HEK293 (cell line): ENCODE measurements around the gene LMBRD2.
A peak's percentile ranks its signal among the peaks of the same experiment; 100 is the strongest.

Experiments
- CTCF ChIA-PET: fragments of 350-600 bp; formaldehyde crosslinking; extraction: SDS; loops from one replicate; lab custom pipeline; 2021; ENCODE audit warnings: antibody characterized with exemption; lab: Yijun Ruan, JAX
- POLR2A ChIA-PET: fragments of 300-600 bp; formaldehyde crosslinking; extraction: SDS; loops from one replicate; lab custom pipeline; 2020; ENCODE audit warnings: antibody characterized with exemption, inconsistent platforms; lab: Yijun Ruan, JAX
- H3K27ac ChIP-seq: fragments of 200-500 bp; sonication (Bioruptor generic); 2 replicates; pipeline ENCODE4 v1.5.1; 2014; ENCODE audit warnings: low read depth, low read length, control low read depth, inconsistent platforms; ENCODE audit errors: extremely low read depth
- H3K36me3 ChIP-seq, 2 experiments: fragments of 200-500 bp in 1 of 2; sonication (Bioruptor generic) in 1 of 2; 1 replicate in 1 of 2; 2 replicates in 1 of 2; pipeline ENCODE4 v1.5.1; 2014 to 2017; ENCODE audit warnings: inconsistent platforms in 2 of 2, low read length in 2 of 2; ENCODE audit not compliant: control insufficient read depth in 2 of 2, insufficient read depth in 1 of 2
- H3K4me1 ChIP-seq: fragments of 200-500 bp; sonication (Bioruptor generic); 2 replicates; pipeline ENCODE4 v1.5.1; 2014; ENCODE audit warnings: mild to moderate bottlenecking, low read length, inconsistent platforms; ENCODE audit not compliant: control insufficient read depth, insufficient read depth
- H3K4me3 ChIP-seq: 2 replicates; pipeline ENCODE4 v1.5.1; 2011; ENCODE audit warnings: low read depth, mild to moderate bottlenecking, control low read depth, low read length, moderate library complexity
- H3K9me3 ChIP-seq: fragments of 200-500 bp; sonication (Bioruptor generic); 2 replicates; pipeline ENCODE4 v1.5.1; 2014; ENCODE audit warnings: low read depth, low read length, inconsistent platforms; ENCODE audit not compliant: control insufficient read depth, insufficient read depth
- BCL11B ChIP-seq: fragments of 450-650 bp; formaldehyde crosslinking; IDR thresholded peaks from 2 replicates; pipeline ENCODE4 v1.5.1; 2016; ENCODE audit warnings: low read depth, missing biosample characterization, missing genetic modification characterization
- GLI4 ChIP-seq: fragments of 450-650 bp; formaldehyde crosslinking; IDR thresholded peaks from 2 replicates; pipeline ENCODE4 v1.5.1; 2016; ENCODE audit warnings: missing biosample characterization, missing genetic modification characterization
- GLIS2 ChIP-seq: fragments of 450-650 bp; formaldehyde crosslinking; IDR thresholded peaks from 2 replicates; pipeline ENCODE4 v1.5.1; 2016; ENCODE audit warnings: missing biosample characterization, missing genetic modification characterization
- MYNN ChIP-seq: fragments of 450-650 bp; formaldehyde crosslinking; IDR thresholded peaks from 2 replicates; pipeline ENCODE4 v1.5.1; 2016; ENCODE audit warnings: missing biosample characterization, missing genetic modification characterization, borderline replicate concordance
- MZF1 ChIP-seq: fragments of 450-650 bp; formaldehyde crosslinking; IDR thresholded peaks from 2 replicates; pipeline ENCODE4 v1.5.1; 2017; ENCODE audit warnings: missing biosample characterization, missing genetic modification characterization, borderline replicate concordance
- PRDM1 ChIP-seq: fragments of 450-650 bp; formaldehyde crosslinking; IDR thresholded peaks from 2 replicates; pipeline ENCODE4; 2016; ENCODE audit warnings: missing biosample characterization, missing genetic modification characterization
- ZBTB11 ChIP-seq: fragments of 450-650 bp; formaldehyde crosslinking; conservative IDR thresholded peaks from 2 replicates; pipeline ENCODE4 v1.5.1; 2016; ENCODE audit warnings: low read depth, missing biosample characterization, missing genetic modification characterization
- ZBTB7A ChIP-seq: fragments of 450-650 bp; formaldehyde crosslinking; IDR thresholded peaks from 2 replicates; pipeline ENCODE4 v1.5.1; 2016; ENCODE audit warnings: low read depth, missing biosample characterization, missing genetic modification characterization
- ZNF2 ChIP-seq: fragments of 450-650 bp; formaldehyde crosslinking; IDR thresholded peaks from 2 replicates; pipeline ENCODE4 v1.5.1; 2016; ENCODE audit warnings: missing biosample characterization, missing genetic modification characterization
- ZNF37A ChIP-seq: fragments of 450-650 bp; IDR thresholded peaks from 2 replicates; pipeline ENCODE4 v1.5.1; 2018; ENCODE audit warnings: missing biosample characterization, missing genetic modification characterization
- ZNF416 ChIP-seq: fragments of 450-650 bp; formaldehyde crosslinking; IDR thresholded peaks from 2 replicates; pipeline ENCODE4 v1.5.1; 2016; ENCODE audit warnings: missing biosample characterization, missing genetic modification characterization
- ZNF426 ChIP-seq: fragments of 450-650 bp; formaldehyde crosslinking; IDR thresholded peaks from 2 replicates; pipeline ENCODE4 v1.5.1; 2017; ENCODE audit warnings: missing biosample characterization, missing genetic modification characterization, mild to moderate bottlenecking, inconsistent platforms, moderate library complexity
- ZNF501 ChIP-seq: fragments of 450-650 bp; formaldehyde crosslinking; IDR thresholded peaks from 2 replicates; pipeline ENCODE4 v1.5.1; 2016; ENCODE audit warnings: missing biosample characterization, missing genetic modification characterization
- ZNF558 ChIP-seq: fragments of 450-650 bp; formaldehyde crosslinking; IDR thresholded peaks from 2 replicates; pipeline ENCODE4 v1.5.1; 2016; ENCODE audit warnings: missing biosample characterization, missing genetic modification characterization
- ZNF560 ChIP-seq: fragments of 450-650 bp; formaldehyde crosslinking; IDR thresholded peaks from 2 replicates; pipeline ENCODE4 v1.5.1; 2017; ENCODE audit warnings: missing biosample characterization, missing genetic modification characterization, borderline replicate concordance
- ZNF600 ChIP-seq: fragments of 450-650 bp; formaldehyde crosslinking; IDR thresholded peaks from 2 replicates; pipeline ENCODE4 v1.5.1; 2016; ENCODE audit warnings: missing biosample characterization, missing genetic modification characterization
- ZNF621 ChIP-seq: fragments of 450-650 bp; formaldehyde crosslinking; IDR thresholded peaks from 2 replicates; pipeline ENCODE4 v1.5.1; 2017; ENCODE audit warnings: missing biosample characterization, missing genetic modification characterization
- TF ChIP-seq, protein P1 (sequence below): fragments of 450-650 bp; formaldehyde crosslinking; IDR thresholded peaks from 2 replicates; pipeline ENCODE4 v1.5.1; 2016; ENCODE audit warnings: missing biosample characterization, missing genetic modification characterization

Gene LMBRD2

GRCh38 chr5:36155291-36155690 lies 3.6 kb upstream of the LMBRD2 start:
- H3K4me3 ChIP-seq: no peak overlapping the region
- ChIA-PET CTCF (no interaction called here), POLR2A (no interaction called here)
- peaks cover 6% of the 10 kb centered on the region for H3K4me1 ChIP-seq
- H3K27ac ChIP-seq: no peak overlapping the region
- no peaks in the 10 kb centered on the region for H3K9me3 ChIP-seq
- H3K36me3 ChIP-seq: peaks cover 13 to 75% of the 10 kb centered on the region in 2 experiments
- no peak for TF ChIP-seq MYNN (tag by site-specific recombination)
- no peak for TF ChIP-seq ZNF621 (tag by site-specific recombination)
- TF ChIP-seq ZNF501 (tag by site-specific recombination): no peak
- no peak for TF ChIP-seq ZBTB7A (tag by site-specific recombination)
- TF ChIP-seq ZNF37A (tag by site-specific recombination): no peak

DNA sequence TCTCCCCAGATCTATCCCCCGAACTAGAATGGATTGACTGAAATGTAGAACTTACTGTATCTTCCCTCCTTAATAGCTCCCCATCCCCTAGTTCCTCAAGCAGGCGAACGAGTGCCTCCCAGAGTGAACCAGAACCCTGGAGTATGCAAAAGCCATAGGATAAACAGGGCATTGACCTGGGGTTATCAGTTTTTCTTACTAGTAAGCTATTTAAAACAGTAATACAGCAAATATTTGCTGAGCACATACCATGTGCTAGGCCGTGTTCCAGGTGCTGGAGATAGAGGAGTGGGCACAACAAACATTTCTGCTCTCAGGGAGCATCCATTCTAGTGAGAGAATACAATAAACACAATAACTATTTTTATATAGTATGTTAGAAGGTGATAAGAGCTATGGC lies 2.0 kb upstream of the LMBRD2 start:
- no peak for TF ChIP-seq BCL11B (tag by site-specific recombination)
- POLR2A ChIA-PET: interaction anchor here (1.1 to 3.7 kb wide), 2 partner anchors 12 to 88 kb away, joined by 5 to 18 read pairs; partner anchors contain the start of gene NADK2
- CTCF ChIA-PET: interaction anchor here (0.7 to 1.0 kb wide), 2 partner anchors 11 to 75 kb away, joined by 3 to 4 read pairs; no protein-coding TSS in a partner anchor
- no peaks in the 10 kb centered on the region for H3K9me3 ChIP-seq
- H3K27ac ChIP-seq: no peak overlapping the region
- H3K36me3 ChIP-seq: peaks cover 9 to 60% of the 10 kb centered on the region in 2 experiments
- H3K4me3 ChIP-seq: no peak overlapping the region
- H3K4me1 ChIP-seq: peaks cover 11% of the 10 kb centered on the region

DNA sequence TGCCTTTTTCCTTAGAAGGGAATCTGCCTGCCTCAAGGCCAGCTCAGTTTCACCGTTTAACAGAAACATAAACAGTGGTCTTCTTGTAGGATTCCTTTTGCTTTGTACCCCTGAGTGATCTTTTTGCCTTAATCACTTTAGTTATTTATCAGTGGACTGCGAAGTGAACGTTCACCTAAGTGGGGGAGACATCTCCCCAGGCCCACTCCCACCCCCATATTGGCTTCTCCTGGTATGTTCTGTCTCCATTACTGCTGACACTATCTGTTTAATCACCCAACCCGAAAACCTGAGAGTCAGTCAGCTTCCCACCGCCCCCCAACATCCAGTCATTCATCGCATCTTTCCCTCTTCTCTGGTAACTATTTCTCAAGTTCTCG lies 1.6 kb upstream of the LMBRD2 start:
- Histone ChIP-seq H3K36me3 (peaks cover 8 to 55% of the 10 kb centered on the region in 2 experiments), H3K4me3 (peak overlapping the region; percentile 15), H3K4me1 (peaks cover 11% of the 10 kb centered on the region)
- TF ChIP-seq, protein P1, sequence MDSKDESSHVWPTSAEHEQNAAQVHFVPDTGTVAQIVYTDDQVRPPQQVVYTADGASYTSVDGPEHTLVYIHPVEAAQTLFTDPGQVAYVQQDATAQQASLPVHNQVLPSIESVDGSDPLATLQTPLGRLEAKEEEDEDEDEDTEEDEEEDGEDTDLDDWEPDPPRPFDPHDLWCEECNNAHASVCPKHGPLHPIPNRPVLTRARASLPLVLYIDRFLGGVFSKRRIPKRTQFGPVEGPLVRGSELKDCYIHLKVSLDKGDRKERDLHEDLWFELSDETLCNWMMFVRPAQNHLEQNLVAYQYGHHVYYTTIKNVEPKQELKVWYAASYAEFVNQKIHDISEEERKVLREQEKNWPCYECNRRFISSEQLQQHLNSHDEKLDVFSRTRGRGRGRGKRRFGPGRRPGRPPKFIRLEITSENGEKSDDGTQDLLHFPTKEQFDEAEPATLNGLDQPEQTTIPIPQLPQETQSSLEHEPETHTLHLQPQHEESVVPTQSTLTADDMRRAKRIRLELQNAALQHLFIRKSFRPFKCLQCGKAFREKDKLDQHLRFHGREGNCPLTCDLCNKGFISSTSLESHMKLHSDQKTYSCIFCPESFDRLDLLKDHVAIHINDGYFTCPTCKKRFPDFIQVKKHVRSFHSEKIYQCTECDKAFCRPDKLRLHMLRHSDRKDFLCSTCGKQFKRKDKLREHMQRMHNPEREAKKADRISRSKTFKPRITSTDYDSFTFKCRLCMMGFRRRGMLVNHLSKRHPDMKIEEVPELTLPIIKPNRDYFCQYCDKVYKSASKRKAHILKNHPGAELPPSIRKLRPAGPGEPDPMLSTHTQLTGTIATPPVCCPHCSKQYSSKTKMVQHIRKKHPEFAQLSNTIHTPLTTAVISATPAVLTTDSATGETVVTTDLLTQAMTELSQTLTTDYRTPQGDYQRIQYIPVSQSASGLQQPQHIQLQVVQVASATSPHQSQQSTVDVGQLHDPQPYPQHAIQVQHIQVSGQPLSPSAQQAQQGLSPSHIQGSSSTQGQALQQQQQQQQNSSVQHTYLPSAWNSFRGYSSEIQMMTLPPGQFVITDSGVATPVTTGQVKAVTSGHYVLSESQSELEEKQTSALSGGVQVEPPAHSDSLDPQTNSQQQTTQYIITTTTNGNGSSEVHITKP (tag by site-specific recombination): peak; percentile 74
- TF ChIP-seq ZNF558 (tag by site-specific recombination): no peak
- TF ChIP-seq, all 188 proteins: peak for 1
- no peak overlapping the region for H3K27ac ChIP-seq
- no peaks in the 10 kb centered on the region for H3K9me3 ChIP-seq
- ChIA-PET POLR2A (interaction anchor here (0.6 to 3.7 kb wide), 7 partner anchors 8 to 537 kb away, joined by 3 to 18 read pairs (median 5); partner anchors contain the start of genes NADK2 and UGT3A2), CTCF (interaction anchor here (1.0 to 3.5 kb wide), 3 partner anchors 10 to 353 kb away, joined by 3 to 13 read pairs (median 4); no protein-coding TSS in a partner anchor)

DNA sequence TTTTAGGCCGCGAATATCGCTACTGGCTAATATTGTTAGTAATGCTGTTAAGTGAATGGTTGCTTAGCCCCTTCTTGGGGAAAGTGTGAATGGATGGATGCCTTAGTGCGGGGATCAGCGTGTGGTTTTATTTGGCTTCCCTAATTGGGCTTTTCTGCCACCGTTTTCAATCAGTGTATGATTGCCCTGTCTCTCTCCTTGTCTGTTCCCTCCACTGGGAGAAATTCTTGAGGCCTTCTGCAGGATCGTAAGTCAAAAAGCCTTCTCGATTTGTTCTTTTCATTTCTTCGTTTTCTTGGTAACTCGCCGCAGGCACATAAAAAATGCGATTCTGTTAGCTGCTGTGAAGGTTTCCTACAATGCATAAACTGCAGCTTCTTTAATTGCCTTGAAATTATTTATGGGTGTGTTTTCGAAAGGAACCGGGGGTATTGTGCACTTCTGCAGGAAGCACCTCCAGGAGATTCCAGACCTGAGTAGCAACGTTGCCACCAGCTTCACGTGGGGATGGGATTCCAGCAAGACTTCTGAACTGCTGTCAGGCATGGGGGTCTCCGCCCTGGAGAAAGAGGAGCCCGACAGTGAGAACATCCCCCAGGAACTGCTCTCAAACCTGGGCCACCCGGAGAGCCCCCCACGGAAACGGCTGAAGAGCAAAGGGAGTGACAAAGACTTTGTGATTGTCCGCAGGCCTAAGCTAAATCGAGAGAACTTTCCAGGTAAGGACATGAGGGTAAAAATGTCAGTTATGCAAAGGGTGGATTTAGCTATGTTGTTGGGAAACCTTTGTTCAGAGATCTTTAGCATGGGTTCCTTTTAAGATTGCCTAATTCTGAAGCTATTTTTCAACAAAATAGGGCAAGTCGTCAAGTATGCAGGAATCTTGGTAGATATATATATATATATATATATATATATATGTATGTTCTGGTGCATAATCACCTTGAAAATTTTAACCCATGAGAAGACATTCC lies 924 bp upstream of the LMBRD2 start:
- H3K36me3 ChIP-seq: peaks cover 1 to 48% of the 10 kb centered on the region in 2 experiments
- ChIA-PET CTCF (interaction anchor here (0.6 to 3.5 kb wide), 7 partner anchors 10 to 603 kb away, joined by 3 to 13 read pairs (median 4); no protein-coding TSS in a partner anchor), POLR2A (interaction anchor here (0.5 to 3.7 kb wide), 18 partner anchors 8 to 1218 kb away, joined by 3 to 19 read pairs (median 3); partner anchors contain the start of genes NADK2, NUP155 and UGT3A2)
- H3K4me3 ChIP-seq: peak overlapping the region; percentile 54
- H3K4me1 ChIP-seq: peaks cover 11% of the 10 kb centered on the region
- no peaks in the 10 kb centered on the region for H3K9me3 ChIP-seq
- peak overlapping the region; percentile 74; the same call in 1 of the 2 replicates for H3K27ac ChIP-seq
- TF ChIP-seq GLI4 (tag by site-specific recombination) (peak; percentile 87), ZNF600 (tag by site-specific recombination) (peak; percentile 7; the same call in 1 of the 2 replicates), ZNF426 (tag by site-specific recombination) (no peak), MZF1 (tag by site-specific recombination) (0 out of 2 replicates have a peak, but pooled peaks have one; percentile 76), ZNF416 (tag by site-specific recombination) (no peak), ZNF560 (tag by site-specific recombination) (no peak), ZNF2 (tag by site-specific recombination) (0 out of 2 replicates have a peak, but pooled peaks have one; percentile 32), PRDM1 (tag by site-specific recombination) (0 out of 2 replicates have a peak, but pooled peaks have one; percentile 42), GLIS2 (tag by site-specific recombination) (peak; percentile 75), ZBTB11 (tag by site-specific recombination) (no peak)
